Body of pancreas (tissue), 4 donors: ENCODE results near the gene ADCY2.

ENCODE experiments used
- POLR2A ChIP-seq, 3 donors: fragments of 450-650 bp; IDR thresholded peaks; one replicate each; pipeline ENCODE4 v1.6.1; 2016; ENCODE audit warnings: antibody characterized with exemption in 3 of 3, mild to moderate bottlenecking in 2 of 3
- TF ChIP-seq, protein P1 (sequence below), 7 experiments: fragments of 450-650 bp in 4 of 7; fragments of 200-600 bp in 3 of 7; sonication (generic) in 3 of 7; IDR thresholded peaks; one replicate each; pipeline ENCODE4 v1.5.1; 2016 to 2019; ENCODE audit warnings: antibody characterized with exemption in 7 of 7

DNA sequence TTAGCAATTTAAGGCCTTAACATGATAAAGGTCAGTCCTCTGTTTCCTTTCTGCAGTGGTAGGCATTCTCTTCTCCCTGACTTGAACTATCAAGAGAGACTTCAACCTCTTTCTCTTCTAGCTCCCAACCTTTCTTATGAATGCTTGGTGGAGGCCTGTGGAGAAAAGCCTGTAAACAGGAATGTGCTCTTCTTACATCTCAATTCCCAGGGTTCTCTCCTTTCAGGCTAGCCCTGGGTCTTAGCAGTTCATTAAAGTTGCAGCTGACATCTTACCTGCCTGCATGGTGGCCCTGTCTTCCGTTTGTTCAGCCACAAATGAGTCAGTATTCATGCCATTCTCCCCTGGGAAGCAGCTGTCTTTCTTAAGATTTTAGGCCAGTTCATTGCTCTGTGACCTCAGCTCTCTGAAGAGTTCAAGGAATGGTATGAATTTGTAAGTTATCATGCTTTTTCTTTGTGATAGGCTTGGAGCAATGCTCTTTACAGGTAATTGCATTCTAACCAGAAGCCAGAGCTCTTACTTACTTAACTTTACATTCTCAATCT lies 77.8 kb downstream of the ADCY2 start:
- TF ChIP-seq, protein P1, sequence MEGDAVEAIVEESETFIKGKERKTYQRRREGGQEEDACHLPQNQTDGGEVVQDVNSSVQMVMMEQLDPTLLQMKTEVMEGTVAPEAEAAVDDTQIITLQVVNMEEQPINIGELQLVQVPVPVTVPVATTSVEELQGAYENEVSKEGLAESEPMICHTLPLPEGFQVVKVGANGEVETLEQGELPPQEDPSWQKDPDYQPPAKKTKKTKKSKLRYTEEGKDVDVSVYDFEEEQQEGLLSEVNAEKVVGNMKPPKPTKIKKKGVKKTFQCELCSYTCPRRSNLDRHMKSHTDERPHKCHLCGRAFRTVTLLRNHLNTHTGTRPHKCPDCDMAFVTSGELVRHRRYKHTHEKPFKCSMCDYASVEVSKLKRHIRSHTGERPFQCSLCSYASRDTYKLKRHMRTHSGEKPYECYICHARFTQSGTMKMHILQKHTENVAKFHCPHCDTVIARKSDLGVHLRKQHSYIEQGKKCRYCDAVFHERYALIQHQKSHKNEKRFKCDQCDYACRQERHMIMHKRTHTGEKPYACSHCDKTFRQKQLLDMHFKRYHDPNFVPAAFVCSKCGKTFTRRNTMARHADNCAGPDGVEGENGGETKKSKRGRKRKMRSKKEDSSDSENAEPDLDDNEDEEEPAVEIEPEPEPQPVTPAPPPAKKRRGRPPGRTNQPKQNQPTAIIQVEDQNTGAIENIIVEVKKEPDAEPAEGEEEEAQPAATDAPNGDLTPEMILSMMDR (IDR thresholded peaks at IDR 0.05): no peak
- no peak for TF ChIP-seq POLR2A (IDR thresholded peaks at IDR 0.05)
